Fibroblast of skin of right biceps (primary cell): ENCODE data around the gene PRPH.
"Not testable (repeated sequence)": the region's sequence is repeated elsewhere in the genome, so short reads cannot be mapped to it uniquely, and the experiment has no call there.

ENCODE experiments used
- DNase-seq: peaks from one replicate; pipeline ENCODE4 v3.0.0-alpha.2; 2013

The PRPH gene

DNA sequence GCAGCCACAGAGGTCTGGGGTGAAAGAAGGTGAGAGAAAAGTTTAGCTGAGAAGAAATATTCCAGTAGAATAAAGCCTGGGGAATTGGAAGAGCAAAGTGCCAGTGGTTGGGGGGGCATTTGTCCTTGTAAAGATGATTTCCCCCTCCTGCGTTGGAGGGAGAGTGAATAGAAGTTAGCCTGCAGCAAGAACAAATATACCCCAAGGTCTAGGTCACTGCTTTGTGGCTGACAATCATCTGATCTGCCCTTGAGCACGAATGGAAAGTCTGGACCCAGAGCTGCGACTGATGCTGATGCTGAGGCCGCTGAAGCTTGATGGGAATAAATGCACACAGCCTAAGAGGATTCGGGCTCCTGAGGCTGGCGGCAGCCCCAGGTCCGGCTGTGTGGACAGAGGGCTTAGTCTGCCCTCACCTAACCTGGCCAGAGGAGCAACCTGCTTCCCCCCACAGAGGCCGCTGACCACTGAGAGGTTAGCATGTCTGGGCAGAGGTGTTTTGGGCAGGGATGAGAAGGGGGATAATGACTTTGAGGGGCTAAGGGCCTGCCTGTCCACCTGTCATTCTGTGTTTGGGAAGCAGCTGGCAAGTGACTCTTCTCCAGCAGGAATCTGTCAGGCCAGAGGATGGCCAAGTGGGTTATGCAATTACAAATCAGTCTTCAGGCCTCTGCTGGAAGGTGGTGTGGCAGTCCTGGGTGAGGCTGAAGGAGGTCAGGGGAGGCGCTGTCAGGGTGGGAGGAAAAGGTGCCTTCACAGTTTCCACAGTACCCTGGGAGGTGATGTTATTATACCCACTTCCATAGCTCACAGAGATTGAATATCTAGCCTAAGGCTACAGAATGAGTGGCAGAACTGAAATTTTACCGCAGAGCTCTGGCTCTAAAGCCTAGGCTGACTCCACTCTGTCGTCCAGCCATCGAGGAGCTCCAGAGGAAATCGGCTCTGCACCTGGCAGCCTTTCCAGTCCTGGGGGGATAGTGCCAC lies 18.4 kb upstream of the PRPH start:
- DNase-seq = no peak

DNA sequence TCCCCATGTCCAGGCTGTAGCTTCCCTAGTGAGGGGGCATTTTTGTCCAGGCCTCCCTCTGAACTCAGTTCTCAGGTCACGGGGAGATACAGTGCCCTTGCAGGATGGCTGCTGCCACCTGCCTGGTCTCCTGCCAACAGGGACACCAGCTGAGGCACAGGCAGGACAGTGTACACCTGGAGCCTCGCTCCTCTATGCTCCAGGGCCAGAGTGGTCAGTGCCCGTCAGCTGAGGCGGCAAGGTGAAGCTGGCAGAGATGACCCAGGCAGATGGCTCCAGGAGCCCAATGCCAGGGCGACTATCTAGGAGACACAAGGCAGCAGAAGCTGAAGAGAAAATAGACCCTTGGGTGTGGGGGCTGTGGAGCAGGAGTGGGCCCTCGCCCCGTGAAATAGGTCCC lies 17.5 kb upstream of the PRPH start:
- DNase-seq = no peak

DNA sequence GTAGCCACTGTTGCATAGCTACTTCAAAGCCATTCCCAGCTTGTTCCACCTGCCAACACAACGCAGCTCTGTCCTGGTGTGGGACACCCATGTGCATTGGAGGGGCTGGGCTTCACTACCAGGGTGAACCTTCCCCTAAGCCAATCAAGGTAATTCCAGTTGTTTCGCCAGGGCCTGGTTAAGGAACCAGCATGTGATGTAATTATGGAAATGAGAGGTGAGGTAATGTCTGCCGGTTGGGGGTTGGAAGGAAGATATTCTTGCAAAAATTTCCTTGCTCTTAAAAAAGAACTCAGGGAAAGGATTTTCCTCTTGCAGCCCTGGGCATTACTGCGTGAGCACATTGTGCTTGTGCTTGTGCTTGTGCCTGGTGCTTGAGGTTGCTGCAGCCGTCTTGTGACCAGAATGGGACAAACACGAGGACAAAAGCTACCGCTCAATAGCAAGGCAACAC lies 15.2 kb upstream of the PRPH start:
- DNase-seq = no peak

DNA sequence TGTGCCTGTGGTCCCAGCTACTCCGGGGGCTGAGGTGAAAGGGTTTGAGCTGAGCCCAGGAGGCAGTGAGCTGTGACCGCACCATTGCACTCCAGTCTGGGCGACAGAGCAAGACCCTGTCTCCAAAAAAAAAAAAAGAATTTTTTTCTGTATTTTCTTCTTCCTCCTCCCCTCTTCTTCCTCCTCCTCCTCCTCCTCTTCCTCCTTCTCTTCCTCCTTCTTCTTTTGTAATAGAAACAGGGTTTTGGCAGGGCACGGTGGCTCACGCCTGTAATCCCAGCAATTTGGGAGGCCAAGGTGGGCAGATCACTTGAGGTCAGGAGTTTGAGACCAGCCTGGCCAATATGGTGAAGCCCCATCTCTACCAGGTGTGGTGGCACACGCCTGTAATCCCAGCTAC lies 14.4 kb upstream of the PRPH start:
- not testable (repeated sequence) for DNase-seq

DNA sequence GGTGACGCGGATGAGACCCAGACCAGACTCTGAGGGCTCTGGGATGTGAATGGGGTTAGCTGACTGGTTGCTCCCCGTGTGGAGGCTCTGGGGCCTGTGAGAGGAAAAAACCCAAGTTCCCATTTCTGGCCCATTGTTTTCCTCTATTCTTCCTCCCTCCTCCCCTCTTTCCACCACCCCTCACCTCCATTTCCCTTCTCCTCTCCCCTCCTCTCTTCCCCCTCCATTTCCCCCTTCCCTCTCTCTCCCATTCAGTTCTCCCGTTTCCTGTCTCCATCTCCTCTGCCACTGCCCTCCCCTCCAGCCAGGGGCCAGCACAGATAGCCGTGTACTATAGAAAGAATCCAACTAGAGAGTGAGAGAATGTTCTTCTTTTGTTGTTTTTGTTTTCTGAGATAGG lies 12.6 kb upstream of the PRPH start:
- DNase-seq = no peak

DNA sequence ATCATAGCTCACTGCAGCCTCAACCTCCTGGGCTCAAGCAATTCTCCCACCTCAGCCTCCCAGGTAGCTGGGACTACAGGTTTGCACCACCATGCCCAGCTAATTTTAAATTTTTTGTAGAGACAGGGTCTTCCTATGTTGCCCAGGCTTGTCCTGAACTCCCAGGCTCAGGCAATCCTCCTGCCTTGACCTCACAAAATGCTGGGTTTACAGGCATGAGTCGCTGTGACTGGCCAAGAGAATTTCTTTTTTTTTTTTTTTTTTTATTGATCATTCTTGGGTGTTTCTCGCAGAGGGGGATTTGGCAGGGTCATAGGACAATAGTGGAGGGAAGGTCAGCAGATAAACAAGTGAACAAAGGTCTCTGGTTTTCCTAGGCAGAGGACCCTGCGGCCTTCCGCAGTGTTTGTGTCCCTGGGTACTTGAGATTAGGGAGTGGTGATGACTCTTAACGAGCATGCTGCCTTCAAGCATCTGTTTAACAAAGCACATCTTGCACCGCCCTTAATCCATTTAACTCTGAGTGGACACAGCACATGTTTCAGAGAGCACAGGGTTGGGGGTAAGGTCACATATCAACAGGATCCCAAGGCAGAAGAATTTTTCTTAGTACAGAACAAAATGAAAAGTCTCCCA lies 12.1 kb upstream of the PRPH start:
- DNase-seq = not testable (repeated sequence)

DNA sequence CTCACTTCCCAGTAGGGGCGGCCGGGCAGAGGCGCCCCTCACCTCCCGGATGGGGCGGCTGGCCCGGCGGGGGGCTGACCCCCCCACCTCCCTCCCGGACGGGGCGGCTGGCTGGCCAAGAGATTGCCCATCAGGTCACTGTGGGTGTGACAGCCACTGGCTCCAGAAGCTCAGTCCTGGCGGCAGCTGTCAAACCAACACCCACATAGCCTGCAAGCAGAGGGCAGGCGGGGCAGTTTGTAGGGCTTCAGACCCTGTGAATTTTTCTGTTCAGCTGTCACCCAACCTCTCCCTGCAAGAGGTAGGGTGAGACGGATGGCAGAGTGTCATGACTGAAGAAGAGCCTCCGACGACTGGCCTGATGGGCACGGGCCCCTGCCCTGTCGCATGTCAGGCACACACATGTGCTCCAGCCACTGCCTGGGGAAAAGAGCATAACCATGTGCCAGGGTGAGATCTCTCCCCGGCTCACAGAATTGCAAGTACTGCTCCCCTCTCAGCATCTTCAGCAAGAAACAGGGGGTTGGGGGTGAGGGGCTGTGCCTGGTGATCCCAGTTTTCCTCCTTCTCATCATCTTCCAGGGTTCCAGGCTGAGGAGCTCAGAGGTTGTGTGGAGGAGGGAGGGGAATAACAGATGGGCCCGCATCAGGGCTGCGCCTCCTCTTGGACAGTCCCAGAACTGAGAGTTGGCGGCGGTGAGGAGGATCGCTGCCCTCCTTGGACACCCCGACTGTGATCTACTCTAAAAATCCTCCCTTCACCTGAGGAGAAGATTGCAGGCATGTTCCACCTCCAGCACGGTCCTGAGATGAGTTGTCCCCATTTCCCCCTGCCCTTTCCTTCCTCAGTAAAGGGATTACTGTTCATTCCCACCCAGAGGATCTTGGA lies 11.2 kb upstream of the PRPH start:
- DNase-seq = no peak

DNA sequence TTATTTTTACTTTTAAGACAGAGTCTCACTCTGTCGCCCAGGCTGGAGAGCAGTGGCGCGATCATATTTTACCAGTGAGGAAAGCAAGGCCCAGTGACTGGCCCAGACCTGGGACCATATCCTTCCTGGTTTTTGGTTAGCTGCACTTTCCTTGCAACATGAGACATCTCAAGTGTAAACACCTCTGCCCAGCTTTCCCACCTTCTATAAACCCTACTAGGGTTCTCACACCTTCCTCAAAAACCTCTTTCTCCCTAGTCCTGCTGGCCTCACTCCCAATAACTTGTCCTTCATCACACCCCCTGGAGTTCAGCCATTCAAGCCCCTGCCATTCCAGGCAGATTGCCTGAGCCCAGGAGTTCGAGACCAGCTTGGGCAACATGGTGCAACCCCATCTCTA lies 10.3 kb upstream of the PRPH start:
- DNase-seq = no peak

DNA sequence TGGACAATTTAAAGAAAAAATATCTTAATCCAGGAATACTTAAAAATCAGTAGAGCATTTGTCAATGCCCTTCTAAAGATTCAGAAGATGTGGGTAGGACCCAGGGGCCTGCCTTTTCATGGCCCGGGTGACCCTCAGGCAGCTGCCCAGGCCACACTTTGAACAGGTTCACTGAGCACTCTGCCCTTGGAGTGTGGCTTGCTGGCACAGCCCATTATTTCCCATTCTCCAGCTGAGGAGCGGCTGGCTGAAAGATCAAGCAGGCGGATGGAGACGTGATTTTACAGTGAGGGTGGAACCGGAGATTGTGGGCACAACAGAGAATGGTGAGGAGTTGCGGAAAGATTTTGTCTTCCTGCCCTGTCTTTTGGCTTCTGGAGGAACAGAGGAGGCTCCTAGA lies 7.1 kb upstream of the PRPH start:
- DNase-seq = no peak

DNA sequence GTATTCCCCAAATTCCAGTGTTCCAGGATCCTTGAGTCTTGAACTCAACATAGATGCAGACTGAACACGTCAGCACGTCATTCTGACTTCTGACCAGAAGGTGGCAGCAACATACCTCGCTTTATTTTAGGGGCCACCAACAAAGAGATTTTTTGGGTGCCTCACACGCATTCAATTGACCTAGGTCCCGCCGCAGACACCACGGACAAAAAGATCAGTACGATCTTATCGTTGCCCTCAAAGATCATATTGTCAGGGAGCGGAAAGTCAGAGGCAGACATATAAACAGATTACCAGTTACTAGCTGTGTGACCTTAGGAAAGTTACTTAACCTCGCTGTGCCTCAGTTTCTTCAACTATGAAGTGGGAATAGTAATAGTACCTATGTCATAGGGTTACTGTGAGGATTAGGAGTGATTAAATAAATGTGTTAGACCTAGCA lies 6.5 kb upstream of the PRPH start:
- DNase-seq = peak; percentile 46

DNA sequence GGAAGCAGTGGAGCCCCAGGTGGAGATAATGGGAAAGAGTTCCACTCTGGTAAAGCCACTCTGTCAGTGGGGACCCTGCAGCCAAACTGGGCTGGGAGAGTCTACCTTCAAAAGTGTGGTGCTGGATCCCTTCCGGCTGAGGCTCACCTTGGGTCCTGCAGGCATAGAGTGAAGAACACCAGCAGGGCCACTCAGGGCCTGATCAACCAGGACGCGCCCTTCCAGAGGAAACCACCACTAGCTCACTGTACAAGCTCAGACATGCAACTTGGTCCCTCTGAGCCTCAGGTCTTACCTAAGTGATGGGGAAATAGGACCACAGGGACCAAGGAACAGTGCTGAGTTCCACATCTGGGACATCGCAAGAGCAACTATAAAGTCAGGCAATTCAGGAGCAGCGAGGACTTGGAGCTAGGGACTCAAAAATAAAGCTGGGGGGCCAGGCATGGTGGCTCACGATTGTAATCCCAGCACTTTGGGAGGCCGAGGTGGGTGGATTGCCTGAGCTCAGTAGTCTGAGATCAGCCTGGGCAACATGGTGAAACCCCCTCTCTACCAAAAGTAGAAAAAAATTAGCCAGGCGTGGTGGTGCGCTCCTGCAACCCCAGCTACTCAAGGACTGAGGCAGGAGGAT lies 5.9 kb upstream of the PRPH start:
- DNase-seq = no peak

DNA sequence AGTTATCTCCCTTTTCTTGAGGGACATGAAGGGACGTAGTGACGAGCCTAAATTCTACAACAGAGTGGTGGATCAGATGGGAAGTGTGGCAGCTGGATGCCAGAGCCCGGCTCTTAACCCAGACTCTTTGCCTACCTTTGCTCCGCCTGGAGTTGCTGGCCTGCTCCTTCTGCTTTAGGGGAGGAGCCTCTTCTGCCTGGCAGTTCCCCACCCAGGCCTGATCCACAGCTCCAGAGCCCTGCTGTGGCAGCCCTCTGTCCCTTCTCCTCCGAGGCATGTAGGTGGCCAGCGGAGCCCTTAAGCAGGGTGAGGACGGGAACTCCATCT lies 2.3 kb upstream of the PRPH start:
- DNase-seq = no peak

DNA sequence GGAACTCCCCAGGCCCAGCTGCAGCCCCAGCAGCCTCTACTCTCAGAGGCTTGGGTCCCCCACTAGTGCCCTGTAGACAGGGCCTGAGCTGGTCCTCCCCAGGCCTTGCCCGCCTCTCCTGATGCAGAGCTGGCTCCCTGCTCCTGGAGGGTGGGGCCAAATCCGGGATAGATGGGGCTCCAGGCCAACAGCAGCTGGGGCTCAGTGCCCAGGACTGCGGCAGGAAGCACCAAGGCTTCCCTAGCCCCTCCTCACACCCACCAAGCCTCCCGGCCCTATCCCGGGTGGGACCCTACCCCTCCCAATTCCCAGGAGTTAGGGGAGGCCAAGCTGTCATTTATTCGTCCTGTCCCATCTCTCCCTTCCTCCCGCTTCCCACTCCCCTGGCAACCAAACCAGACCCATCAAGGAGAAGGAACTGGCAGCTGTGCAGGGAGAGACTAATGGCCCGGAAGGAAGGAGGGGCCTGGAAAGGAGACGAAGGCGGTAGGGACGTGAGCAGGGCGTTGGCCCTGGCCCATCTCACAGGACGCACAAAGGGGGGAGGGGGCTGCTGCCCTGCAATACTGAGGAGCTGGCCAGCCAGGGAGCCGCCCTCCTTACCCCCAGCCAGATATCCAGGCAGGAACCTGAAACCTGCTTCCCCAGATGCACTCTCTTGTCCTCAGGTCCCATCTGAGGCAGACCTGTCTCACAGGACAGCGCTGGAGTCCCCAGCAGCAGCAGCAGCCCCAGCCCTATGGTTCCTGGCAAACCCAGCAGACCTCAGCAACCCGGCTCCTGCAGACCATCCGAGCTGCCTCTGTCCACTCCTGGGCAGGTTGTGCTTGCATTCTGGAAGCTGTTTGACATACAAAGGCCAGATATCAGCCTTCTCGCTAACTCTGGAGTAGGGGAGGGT lies 1.6 kb upstream of the PRPH start:
- DNase-seq = no peak

DNA sequence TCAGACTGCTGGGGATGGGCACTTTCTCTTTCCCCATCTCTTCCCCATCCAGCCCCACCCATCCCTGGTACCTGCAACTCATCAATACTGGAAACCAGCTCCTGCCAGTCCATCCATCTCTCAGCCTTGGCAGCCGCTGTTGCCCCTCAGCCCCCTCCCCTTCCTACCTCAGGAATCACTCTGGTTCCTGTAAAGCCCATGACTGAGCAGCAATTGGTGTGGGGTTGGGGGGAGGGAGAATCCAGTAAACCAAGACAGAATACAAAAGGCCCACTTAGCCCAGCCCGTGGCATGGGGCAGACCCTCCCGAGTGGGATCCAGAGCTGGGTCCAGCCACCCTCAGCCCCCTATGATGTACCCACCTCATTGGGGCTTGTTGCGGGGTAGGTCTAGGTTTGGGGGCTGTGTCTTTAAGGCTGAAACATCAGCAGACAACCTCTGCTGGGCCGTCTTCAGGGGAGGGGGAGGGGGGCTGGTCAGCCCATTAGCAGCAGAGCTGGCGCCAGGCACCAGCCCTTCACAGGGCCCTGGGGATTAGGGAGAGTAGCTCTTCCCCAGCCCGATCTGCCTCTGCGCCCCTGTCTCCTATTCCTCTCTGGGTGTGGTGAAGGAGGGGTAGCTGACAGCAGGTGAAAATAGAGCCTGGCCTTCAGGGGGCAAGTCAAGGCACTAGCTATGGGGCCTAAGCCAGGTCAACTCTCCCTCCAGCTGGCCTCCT lies 702 bp upstream of the PRPH start:
- DNase-seq = no peak

DNA sequence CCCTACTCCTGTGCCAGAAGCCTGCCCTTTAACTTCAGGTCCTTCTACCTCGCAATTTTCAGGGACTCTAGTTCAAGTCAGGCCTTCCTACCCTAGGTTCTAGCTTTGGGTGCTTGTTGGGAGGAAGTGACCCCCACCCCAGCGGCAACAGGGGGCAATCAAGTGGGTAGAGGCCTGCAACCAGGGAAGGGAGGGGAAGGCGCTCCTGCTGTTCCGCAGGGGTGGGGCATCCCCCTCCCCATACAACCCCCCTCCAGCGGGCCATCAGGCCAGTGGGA lies 204 bp upstream of the PRPH start:
- no peak for DNase-seq

DNA sequence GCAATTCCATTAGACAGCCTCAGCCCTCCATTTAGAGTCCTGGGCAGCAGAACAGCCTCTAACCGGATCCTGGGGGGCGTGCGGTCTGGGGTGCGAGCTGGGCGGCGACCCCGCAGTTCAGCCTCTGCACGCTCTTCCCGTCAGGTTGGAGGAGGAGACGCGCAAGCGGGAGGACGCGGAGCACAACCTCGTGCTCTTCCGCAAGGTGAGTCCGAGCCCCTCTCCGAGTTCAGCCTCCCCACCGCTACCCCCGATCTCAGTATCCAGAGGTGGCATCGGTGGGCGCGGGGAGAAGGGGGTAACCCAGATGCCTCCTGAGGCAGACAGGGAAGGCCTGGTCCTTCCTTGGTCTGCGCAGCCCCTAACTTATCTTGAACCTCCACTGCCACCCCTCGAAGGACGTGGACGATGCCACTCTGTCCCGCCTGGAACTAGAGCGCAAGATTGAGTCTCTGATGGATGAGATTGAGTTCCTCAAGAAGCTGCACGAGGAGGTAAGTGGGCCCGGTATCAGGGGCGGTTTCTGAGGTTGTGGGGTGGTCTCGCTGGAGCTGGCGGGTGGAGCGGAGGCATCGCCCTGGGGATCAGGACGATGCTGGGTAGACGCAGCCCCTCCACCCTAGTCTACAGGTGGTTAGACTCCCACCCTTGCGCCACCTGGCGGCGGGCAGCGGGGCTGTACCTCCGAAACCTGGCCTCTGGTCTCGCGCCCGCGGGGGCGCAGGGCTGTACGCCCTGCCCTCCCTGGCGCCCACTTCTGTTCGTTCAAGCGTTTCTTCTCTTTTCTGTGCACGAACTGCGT lies 1.3 kb downstream of the PRPH start:
- no peak for DNase-seq

DNA sequence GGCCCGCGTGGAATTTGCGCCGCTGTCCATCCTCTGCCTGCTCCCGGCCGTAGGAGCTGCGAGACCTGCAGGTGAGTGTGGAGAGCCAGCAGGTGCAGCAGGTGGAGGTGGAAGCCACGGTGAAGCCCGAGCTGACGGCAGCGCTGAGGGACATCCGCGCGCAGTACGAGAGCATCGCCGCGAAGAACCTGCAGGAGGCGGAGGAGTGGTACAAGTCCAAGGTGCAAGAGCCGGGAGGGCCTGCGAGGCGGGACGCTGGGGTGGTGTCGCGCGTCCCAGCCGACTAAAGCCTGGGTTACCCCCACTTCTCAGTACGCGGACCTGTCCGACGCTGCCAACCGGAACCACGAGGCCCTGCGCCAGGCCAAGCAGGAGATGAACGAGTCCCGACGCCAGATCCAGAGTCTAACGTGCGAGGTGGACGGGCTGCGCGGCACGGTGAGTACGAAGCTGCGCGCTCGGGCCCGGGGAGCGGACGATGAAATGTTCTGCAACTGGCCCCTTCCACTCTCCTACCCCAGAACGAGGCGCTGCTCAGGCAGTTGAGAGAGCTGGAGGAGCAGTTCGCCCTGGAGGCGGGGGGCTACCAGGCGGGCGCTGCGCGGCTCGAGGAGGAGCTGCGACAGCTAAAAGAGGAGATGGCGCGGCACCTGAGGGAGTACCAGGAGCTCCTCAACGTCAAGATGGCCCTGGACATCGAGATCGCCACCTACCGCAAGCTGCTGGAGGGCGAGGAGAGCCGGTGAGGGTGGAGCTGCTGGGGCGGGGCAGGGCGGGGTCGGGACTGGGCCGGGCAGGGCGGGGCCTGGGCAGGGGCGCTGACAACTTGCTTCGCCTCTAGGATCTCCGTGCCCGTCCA lies 2.1 kb downstream of the PRPH start:
- DNase-seq = no peak

DNA sequence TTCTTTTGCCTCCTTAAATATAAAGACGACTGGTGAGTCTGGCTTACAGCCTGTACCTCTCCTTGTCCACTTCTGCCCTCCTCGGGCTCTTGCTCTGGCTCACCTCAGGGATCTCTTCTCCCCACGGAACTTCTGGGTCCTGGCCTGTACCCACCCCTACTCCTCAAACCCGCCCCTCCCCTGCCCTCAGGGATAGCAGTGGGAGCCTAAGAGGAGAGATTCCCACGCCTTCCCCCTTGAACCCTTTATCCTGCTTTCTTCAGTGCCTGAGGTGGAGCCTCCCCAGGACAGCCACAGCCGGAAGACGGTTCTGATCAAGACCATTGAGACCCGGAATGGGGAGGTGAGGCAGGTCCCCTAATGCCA lies 2.7 kb downstream of the PRPH start:
- no peak for DNase-seq

DNA sequence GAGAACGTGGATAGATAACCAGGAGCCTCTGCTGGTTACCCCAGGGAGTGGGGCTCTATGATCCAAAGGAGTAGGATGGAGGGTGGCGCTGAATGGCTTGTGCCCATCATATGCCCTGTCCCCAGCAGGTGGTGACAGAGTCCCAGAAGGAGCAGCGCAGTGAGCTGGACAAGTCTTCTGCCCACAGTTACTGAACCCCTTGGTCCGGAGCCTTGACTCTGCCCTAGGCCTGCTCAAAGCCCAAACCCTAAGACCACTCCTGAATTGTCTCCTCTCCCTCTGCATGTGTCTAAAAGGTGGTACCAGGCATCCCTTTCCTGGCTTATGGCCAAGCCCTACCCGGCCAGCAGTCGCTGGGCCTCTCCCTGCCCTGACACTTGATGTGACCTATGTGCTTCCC lies 3.2 kb downstream of the PRPH start:
- DNase-seq = no peak

DNA sequence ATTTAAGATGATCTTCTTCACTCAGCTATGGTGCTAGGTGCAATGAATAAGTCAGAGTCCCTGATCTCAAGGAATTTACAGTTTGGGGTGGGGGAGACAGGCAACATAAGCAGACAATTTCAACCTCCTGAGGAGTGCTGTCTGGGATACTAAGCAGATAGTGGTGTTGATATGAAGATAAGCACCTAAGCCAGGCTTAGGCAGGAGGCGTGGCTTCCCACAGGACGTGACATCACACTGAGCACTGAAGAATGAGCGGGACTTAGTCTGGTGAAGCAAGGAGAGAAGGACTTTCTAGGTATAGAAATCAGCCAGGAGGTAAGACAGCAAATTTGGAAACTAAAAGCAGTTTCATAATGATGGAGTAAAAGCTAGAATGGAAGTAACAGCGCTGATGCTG lies 6.8 kb downstream of the PRPH start:
- DNase-seq = no peak
